ENCODE data around the gene ZC2HC1B. TPM values are rescaled to one million over a fixed set of nuclear protein-coding genes. Genes with fewer than 3 reads are reported as not detected.
"Not testable (repeated sequence)": the region's sequence is repeated elsewhere in the genome, so short reads cannot be mapped to it uniquely, and the experiment has no call there.

ZC2HC1B gene
- total RNA-seq, 8 experiments from 2014 or later: 0.36 to 0.71 (median 0.40) TPM; not detected in 3

DNA sequence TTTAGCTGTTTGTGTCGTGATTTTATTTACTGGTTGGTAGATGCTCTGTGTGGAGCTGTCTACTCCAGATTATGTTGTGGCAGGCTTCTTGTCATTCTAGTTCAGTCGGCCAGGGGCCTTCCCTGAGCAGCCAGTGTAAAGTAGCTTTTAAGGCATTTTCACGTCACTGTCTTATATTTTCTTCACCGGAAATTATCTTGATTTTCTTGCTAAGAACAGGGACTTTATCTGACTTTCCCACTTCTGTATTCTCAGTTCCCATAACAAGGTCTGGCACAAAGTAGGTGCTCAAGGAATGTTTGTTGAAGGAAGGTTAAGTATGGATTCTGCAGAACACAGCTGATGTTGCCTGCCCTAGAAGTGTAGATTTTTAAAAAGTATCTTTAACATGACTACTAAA, 20.3 kb upstream of the ZC2HC1B start:
- H3K4me1 ChIP-seq (replicated peaks in 1 of 2): peaks cover 10 to 14% of the 10 kb centered on the region in 2 donors
- peak overlapping the region; percentile 52 to 86 (median 64) for H3K4me3 ChIP-seq
- no peak for ATAC-seq (replicated peaks in 6 of 8)
- peak overlapping the region; percentile 88 to 92 for H3K27ac ChIP-seq
- 0 to 35% (median 13%) methylated on average over 1 to 4 of the region's 4 CpGs; no CpG with 5 or more reads in 2 of the 10 experiments for WGBS, 10 experiments
- in situ Hi-C loops (cut with MboI; ENCODE audit: low pct_unique_long_range_greater_than_20kb in 2 of 9, low sequenced_read_pairs in 9 of 9, unreplicated experiment in 9 of 9): no loop called here

DNA sequence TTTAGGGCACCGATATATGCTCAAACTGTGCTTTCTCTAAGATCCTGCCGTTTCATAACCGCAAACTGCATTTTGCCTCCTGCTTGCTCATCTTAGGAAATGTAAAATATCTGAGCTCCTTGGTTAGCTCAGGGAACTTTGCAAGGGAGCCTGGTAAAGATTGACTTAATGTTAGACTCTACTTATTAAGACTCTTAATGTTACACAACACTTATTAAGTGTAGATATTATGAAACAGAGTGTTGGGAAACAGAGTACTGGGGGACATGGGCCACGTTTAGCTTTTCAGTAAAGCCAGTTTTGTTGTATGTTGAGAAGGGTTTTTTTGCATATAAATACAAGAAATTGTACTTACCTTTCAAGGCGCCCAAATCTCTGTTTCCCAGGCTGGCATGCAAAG, 19.2 kb upstream of the ZC2HC1B start:
- in situ Hi-C loops (cut with MboI; ENCODE audit: low pct_unique_long_range_greater_than_20kb in 2 of 9, low sequenced_read_pairs in 9 of 9, unreplicated experiment in 9 of 9): no loop called here
- no peak for ATAC-seq (replicated peaks in 6 of 8)
- H3K27ac ChIP-seq: no peak overlapping the region
- H3K4me3 ChIP-seq: no peak overlapping the region
- WGBS, 10 experiments: 61 to 100% (median 84%) methylated on average over 3 to 5 of the region's 5 CpGs; no CpG with 5 or more reads in 2 of the 10 experiments
- peaks cover 10 to 14% of the 10 kb centered on the region in 2 donors for H3K4me1 ChIP-seq (replicated peaks in 1 of 2)

DNA sequence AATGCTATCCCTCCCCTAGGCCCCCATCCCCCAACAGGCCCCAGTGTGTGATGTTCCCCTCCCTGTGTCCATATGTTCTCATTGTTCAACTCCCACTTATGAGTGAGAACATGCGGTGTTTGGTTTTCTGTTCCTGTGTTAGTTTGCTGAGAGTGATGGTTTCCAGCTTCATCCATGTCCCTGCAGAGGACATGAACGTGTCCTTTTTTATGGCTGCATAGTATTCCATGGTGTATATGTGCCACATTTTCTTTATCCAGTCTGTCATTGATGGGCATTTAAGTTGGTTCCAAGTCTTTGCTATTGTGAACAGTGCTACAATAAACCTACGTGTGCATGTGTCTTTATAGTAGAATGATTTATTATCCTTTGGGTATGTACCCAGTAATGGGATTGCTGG, 12.6 kb upstream of the ZC2HC1B start:
- 80 to 100% (median 100%) methylated on average over 1 of the region's 3 CpGs; no CpG with 5 or more reads in 5 of the 10 experiments for WGBS, 10 experiments
- H3K4me1 ChIP-seq (replicated peaks in 1 of 2); ATAC-seq (replicated peaks in 6 of 8); H3K27ac ChIP-seq; in situ Hi-C loops (cut with MboI; ENCODE audit: low pct_unique_long_range_greater_than_20kb in 2 of 9, low sequenced_read_pairs in 9 of 9, unreplicated experiment in 9 of 9); H3K4me3 ChIP-seq: not testable (repeated sequence)

DNA sequence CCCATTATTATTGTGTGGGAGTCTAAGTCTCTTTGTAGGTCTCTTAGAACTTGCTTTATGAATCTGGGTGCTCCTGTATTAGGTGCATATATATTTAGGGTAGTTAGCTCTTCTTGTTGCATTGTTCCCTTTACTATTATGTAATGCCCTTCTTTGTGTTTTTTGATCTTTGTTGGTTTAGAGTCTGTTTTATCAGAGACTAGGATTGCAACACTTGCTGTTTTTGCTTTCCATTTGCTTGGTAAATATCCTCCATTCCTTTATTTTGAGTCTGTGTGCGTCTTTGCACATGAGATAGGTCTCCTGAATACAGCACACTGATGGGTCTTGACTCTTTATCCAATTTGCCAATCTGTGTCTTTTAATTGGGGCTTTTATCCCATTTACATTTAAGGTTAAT, 9.2 kb upstream of the ZC2HC1B start:
- H3K4me3 ChIP-seq; ATAC-seq (replicated peaks in 6 of 8); H3K27ac ChIP-seq; H3K4me1 ChIP-seq (replicated peaks in 1 of 2); in situ Hi-C loops (cut with MboI; ENCODE audit: low pct_unique_long_range_greater_than_20kb in 2 of 9, low sequenced_read_pairs in 9 of 9, unreplicated experiment in 9 of 9): not testable (repeated sequence)
- WGBS, 10 experiments: 78 to 100% (median 100%) methylated on average over 1 of the region's 1 CpG; no CpG with 5 or more reads in 3 of the 10 experiments

DNA sequence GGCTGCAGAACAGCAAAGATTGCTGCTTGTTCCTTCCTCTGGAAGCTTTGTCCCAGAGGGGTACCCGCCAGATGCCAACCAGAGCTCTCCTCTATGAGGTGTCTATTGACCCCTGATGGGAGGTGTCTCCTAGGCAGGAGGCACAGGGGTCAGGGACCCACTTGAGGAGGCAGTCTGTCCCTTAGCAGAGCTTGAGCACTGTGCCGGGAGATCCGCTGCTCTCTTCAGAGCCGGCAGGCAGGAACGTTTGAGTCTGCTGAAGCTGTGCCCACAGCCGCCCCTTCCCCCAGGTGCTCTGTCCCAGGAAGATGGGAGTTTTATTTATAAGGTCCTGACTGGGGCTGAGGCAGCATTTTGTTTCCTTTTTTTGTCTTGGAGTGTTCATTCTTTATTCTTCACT, 7.5 kb upstream of the ZC2HC1B start:
- in situ Hi-C loops (cut with MboI; ENCODE audit: low pct_unique_long_range_greater_than_20kb in 2 of 9, low sequenced_read_pairs in 9 of 9, unreplicated experiment in 9 of 9): not testable (repeated sequence)

DNA sequence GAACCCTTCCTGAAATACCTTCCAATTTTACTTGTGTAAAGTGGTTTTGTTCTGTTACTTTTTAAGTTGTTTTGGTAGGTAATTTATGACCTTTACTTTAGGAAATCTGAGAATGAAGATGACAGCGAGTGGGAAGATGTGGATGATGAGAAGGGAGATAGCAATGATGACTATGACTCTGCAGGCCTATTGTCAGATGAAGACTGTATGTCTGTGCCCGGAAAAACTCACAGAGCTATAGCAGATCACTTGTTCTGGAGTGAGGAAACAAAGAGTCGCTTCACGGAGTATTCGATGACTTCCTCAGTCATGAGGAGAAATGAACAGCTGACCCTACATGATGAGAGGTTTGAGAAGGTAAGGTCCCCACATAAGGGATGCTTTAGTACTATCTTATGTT, 6.6 kb upstream of the ZC2HC1B start:
- H3K27ac ChIP-seq: no peak overlapping the region
- WGBS, 10 experiments: 77 to 100% (median 99%) methylated on average over 1 to 5 of the region's 5 CpGs
- in situ Hi-C loops (cut with MboI; ENCODE audit: low pct_unique_long_range_greater_than_20kb in 2 of 9, low sequenced_read_pairs in 9 of 9, unreplicated experiment in 9 of 9): no loop called here

More for the DNA sequence above, 7.5 kb upstream of the ZC2HC1B start:
- not testable (repeated sequence) for H3K27ac ChIP-seq; H3K4me1 ChIP-seq (replicated peaks in 1 of 2); ATAC-seq (replicated peaks in 6 of 8); H3K4me3 ChIP-seq
- WGBS, 10 experiments: 86 to 100% (median 100%) methylated on average over 1 to 5 of the region's 6 CpGs; no CpG with 5 or more reads in 5 of the 10 experiments

DNA sequence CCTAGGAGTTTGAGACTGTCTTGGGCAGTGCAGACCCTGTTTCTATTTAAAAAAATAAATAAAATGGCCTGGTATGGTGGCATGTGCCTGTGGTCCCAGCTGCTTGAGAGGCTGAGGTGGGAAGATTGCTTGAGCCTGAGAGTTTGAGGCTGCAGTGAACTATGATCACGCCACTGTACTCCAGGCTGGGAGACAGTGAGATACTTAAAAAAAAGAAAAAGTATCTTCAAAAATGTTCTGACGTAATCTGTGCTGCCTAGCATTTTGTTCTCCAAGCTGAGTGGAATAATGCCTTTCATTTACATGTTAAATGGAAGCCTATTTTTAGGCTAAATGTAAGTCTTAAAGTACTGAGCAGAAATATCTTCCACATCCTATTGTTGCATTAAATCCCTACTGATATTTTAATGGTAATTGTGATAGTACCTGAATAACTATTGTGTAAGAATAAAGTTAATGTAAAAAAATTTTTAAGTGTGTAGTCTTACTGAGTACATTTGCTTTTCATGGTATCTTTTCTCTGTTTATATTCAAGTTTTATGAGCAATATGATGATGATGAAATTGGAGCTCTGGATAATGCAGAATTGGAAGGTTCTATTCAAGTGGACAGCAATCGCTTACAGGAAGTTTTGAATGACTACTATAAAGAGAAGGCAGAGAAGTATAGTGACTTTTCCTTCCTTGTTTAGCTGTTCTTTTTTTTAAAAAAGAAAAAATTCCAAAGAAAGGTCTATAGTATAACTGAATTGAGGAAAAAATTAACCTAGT, 4.2 kb upstream of the ZC2HC1B start:
- ATAC-seq (replicated peaks in 6 of 8): peak in 6 of 8 experiments; percentile 27 to 66 (median 40)
- no peak overlapping the region for H3K4me3 ChIP-seq
- no peaks in the 10 kb centered on the region for H3K4me1 ChIP-seq (replicated peaks in 1 of 2)
- H3K27ac ChIP-seq: no peak overlapping the region
- in situ Hi-C loops (cut with MboI; ENCODE audit: low pct_unique_long_range_greater_than_20kb in 2 of 9, low sequenced_read_pairs in 9 of 9, unreplicated experiment in 9 of 9): no loop called here
- 85 to 100% (median 94%) methylated on average over 1 to 3 of the region's 3 CpGs for WGBS, 10 experiments

More for the DNA sequence above, 6.6 kb upstream of the ZC2HC1B start:
- Histone ChIP-seq H3K4me3 (no peak overlapping the region), H3K4me1 (replicated peaks in 1 of 2) (no peaks in the 10 kb centered on the region)
- ATAC-seq (replicated peaks in 6 of 8): no peak

DNA sequence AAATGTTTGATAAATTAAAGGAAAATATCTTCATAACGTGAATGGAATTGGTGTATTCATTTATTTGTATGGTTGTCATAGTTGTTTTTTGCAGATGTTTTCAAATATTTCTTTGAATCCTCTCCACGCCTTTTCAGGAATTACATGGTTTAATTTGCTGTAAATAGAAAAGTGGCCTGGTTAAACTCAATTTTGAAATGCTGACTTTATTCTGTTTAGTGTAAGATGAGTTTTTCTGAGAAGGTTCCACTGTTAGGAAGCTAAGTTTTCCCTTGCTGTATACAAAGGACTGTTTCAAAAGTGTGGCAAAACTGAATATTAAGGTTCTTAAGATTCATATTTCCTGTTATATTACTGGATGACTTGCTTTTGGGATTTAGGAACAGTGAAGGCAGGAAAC, 503 bp upstream of the ZC2HC1B start:
- no peaks in the 10 kb centered on the region for H3K4me1 ChIP-seq (replicated peaks in 1 of 2)
- 56 to 100% (median 93%) methylated on average over 2 of the region's 2 CpGs; no CpG with 5 or more reads in 1 of the 10 experiments for WGBS, 10 experiments
- H3K4me3 ChIP-seq: no peak overlapping the region
- H3K27ac ChIP-seq: no peak overlapping the region
- no peak for ATAC-seq (replicated peaks in 6 of 8)
- in situ Hi-C loops (cut with MboI; ENCODE audit: low pct_unique_long_range_greater_than_20kb in 2 of 9, low sequenced_read_pairs in 9 of 9, unreplicated experiment in 9 of 9): no loop called here

DNA sequence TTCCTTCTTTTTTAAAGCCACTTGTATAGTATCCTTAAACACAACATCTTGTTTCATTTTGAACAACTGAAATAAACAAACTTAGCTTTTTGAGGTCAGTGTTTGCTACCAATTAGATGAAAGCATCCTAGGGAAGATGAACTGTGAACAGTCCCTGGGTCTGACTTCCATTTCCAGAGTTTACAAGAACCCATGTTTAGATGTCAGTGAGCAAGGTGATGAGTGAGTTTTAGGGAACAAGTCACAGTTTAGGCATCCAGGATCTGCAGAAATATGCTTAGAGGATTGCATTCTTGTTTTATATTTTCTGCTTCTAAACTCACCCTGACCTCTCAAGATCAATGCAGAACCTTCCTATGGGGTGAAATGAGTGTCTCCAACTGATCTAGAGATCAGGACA, 3.0 kb downstream of the ZC2HC1B start:
- ATAC-seq (replicated peaks in 6 of 8): no peak
- Histone ChIP-seq H3K4me1 (replicated peaks in 1 of 2) (no peaks in the 10 kb centered on the region), H3K27ac (no peak overlapping the region), H3K4me3 (no peak overlapping the region)
- in situ Hi-C loops (cut with MboI; ENCODE audit: low pct_unique_long_range_greater_than_20kb in 2 of 9, low sequenced_read_pairs in 9 of 9, unreplicated experiment in 9 of 9): no loop called here

DNA sequence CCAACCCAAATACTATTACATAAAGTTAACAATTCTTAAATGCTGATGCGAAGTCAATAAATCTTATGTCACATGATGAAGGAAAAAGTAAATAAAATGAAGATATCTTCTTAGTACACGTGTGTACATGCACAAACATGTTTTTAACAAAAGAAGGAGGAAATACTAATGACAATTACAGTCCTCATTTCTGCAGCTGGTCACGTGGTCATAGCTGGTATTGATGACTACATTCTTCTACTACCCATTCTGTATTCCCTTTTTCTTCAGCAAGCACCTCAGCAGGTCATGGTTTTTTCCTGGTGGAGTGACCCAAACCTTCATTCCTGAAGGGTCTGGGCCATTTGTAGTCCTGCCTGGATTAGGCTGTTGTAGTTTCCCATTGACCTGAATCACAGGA, 4.5 kb downstream of the ZC2HC1B start:
- 71 to 100% (median 85%) methylated on average over 1 to 3 of the region's 3 CpGs for WGBS, 10 experiments
- in situ Hi-C loops (cut with MboI; ENCODE audit: low pct_unique_long_range_greater_than_20kb in 2 of 9, low sequenced_read_pairs in 9 of 9, unreplicated experiment in 9 of 9); H3K27ac ChIP-seq; H3K4me3 ChIP-seq; H3K4me1 ChIP-seq (replicated peaks in 1 of 2); ATAC-seq (replicated peaks in 6 of 8): not testable (repeated sequence)

DNA sequence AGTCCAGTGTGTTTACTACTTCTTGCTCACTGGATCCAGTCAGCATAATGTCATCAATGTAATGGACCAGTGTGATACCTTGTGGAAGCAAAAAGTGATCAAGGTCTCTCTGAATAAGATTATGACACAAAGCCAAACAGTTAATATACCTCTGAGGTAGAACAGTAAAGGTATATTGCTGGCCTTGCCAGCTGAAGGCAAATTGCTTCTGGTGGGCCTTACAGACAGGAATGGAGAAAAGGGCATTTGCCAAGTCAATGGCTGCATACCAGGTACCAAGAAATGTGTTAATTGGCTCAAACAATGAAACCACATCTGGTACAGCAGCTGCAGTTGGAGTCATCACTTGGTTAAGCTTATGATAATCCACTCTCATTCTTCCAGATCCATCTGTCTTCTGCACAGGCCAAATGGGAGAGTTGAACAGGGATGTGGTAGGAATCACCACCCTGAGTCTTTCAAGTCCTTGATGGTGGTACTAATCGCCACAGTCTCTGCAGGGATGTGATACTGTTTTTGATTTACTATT, 7.0 kb downstream of the ZC2HC1B start:
- H3K27ac ChIP-seq; H3K4me1 ChIP-seq (replicated peaks in 1 of 2); in situ Hi-C loops (cut with MboI; ENCODE audit: low pct_unique_long_range_greater_than_20kb in 2 of 9, low sequenced_read_pairs in 9 of 9, unreplicated experiment in 9 of 9); H3K4me3 ChIP-seq; ATAC-seq (replicated peaks in 6 of 8): not testable (repeated sequence)
- 20 to 80% (median 57%) methylated on average over 1 of the region's 1 CpG; no CpG with 5 or more reads in 7 of the 10 experiments for WGBS, 10 experiments

DNA sequence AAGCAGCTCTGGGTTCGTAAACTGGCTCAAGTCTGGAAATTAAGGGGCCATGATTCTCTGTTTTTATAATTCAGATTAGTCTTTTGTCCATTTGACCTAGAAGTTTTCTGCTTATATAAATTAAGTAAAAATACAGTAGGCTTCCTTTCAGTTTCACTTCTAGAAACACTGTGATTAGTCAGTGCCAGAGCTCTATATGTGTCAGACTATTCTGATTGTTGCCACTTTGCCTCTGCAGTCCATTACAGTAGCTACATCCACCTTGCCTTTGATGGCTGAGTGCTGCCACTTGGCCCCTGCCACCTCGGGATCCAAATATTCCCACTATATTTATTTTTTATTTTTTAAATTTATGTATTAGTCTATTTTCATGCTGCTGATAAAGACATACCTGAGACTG, 7.9 kb downstream of the ZC2HC1B start:
- Histone ChIP-seq H3K4me1 (replicated peaks in 1 of 2) (no peaks in the 10 kb centered on the region), H3K4me3 (no peak overlapping the region), H3K27ac (no peak overlapping the region)
- WGBS, 10 experiments: 40 to 94% (median 78%) methylated on average over 1 to 2 of the region's 2 CpGs; no CpG with 5 or more reads in 3 of the 10 experiments
- peak in 2 of 8 experiments; percentile 48 to 52 for ATAC-seq (replicated peaks in 6 of 8)
- in situ Hi-C loops (cut with MboI; ENCODE audit: low pct_unique_long_range_greater_than_20kb in 2 of 9, low sequenced_read_pairs in 9 of 9, unreplicated experiment in 9 of 9): no loop called here

DNA sequence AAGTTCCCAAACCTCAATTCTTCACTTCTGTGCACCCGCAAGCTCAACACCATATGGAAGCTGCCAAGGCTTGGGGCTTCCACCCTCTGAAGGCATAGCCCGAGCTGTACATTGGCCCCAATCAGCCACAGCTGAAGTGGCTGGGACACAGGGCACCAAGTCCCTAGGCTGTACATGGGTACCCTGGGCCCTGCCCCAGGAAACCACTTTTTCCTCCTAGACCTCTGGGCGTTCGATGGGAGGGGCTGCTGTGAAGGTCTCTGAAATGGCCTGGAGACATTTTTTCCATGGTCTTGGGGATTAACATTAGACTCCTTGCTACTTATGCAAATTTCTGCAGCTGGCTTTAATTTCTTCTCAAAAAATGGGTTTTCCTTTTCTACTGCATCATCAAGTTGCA, 9.3 kb downstream of the ZC2HC1B start:
- H3K4me3 ChIP-seq; H3K4me1 ChIP-seq (replicated peaks in 1 of 2); H3K27ac ChIP-seq; in situ Hi-C loops (cut with MboI; ENCODE audit: low pct_unique_long_range_greater_than_20kb in 2 of 9, low sequenced_read_pairs in 9 of 9, unreplicated experiment in 9 of 9): not testable (repeated sequence)
- peak in 3 of 8 experiments; percentile 8 to 55 (median 42) for ATAC-seq (replicated peaks in 6 of 8)
- 24 to 100% (median 82%) methylated on average over 1 to 3 of the region's 4 CpGs; no CpG with 5 or more reads in 2 of the 10 experiments for WGBS, 10 experiments

All from motor neuron (in vitro differentiated cells).